ENCODE data around the gene DNHD1.

The DNHD1 gene

GRCh38 chr11:6529266-6529665 is 32.2 kb downstream of the DNHD1 start:
- no peak for DNase-seq (ENCODE audit: low read depth)
- H3K4me3 ChIP-seq (ENCODE audit: low read depth, low read length): no peak overlapping the region
- no peak for TF ChIP-seq CTCF (IDR thresholded peaks at IDR 0.05; ENCODE audit: control insufficient read depth, extremely low read depth, insufficient read depth)

- no peak overlapping the region for H3K4me3 ChIP-seq (ENCODE audit: low read depth, low read length)
- no peak for DNase-seq (ENCODE audit: low read depth)
- TF ChIP-seq CTCF (IDR thresholded peaks at IDR 0.05; ENCODE audit: control insufficient read depth, extremely low read depth, insufficient read depth): no peak
Observed at GRCh38 chr11:6530848-6531247, 33.8 kb downstream of the DNHD1 start.

GRCh38 chr11:6531267-6531752 is 34.2 kb downstream of the DNHD1 start:
- no peak overlapping the region for H3K4me3 ChIP-seq (ENCODE audit: low read depth, low read length)
- peak; percentile 87 for TF ChIP-seq CTCF (IDR thresholded peaks at IDR 0.05; ENCODE audit: control insufficient read depth, extremely low read depth, insufficient read depth)
- peak; percentile 34 for DNase-seq (ENCODE audit: low read depth)

GRCh38 chr11:6538456-6538855 is 41.4 kb downstream of the DNHD1 start:
- H3K4me3 ChIP-seq (ENCODE audit: low read depth, low read length): no peak overlapping the region
- DNase-seq (ENCODE audit: low read depth): no peak
- TF ChIP-seq CTCF (IDR thresholded peaks at IDR 0.05; ENCODE audit: control insufficient read depth, extremely low read depth, insufficient read depth): no peak

GRCh38 chr11:6538945-6539344 is 41.9 kb downstream of the DNHD1 start:
- TF ChIP-seq CTCF (IDR thresholded peaks at IDR 0.05; ENCODE audit: control insufficient read depth, extremely low read depth, insufficient read depth): no peak
- no peak for DNase-seq (ENCODE audit: low read depth)
- H3K4me3 ChIP-seq (ENCODE audit: low read depth, low read length): no peak overlapping the region

GRCh38 chr11:6539748-6540268 is 42.7 kb downstream of the DNHD1 start:
- no peak for DNase-seq (ENCODE audit: low read depth)
- H3K4me3 ChIP-seq (ENCODE audit: low read depth, low read length): no peak overlapping the region
- no peak for TF ChIP-seq CTCF (IDR thresholded peaks at IDR 0.05; ENCODE audit: control insufficient read depth, extremely low read depth, insufficient read depth)

- no peak overlapping the region for H3K4me3 ChIP-seq (ENCODE audit: low read depth, low read length)
- no peak for TF ChIP-seq CTCF (IDR thresholded peaks at IDR 0.05; ENCODE audit: control insufficient read depth, extremely low read depth, insufficient read depth)
- DNase-seq (ENCODE audit: low read depth): no peak
Observed at GRCh38 chr11:6541356-6541755, 44.3 kb downstream of the DNHD1 start.
